PFSK-1 (cell line): ENCODE data around the gene XIRP2.

Experiments used
- POLR2AphosphoS5 ChIP-seq: IDR thresholded peaks from 2 replicates; pipeline ENCODE4 v1.6.1; 2012; ENCODE audit warnings: low read depth, mild to moderate bottlenecking, control low read depth, low read length, moderate library complexity
- SIN3A ChIP-seq: IDR thresholded peaks from 2 replicates; pipeline ENCODE4 v1.6.1; 2012; ENCODE audit warnings: mild to moderate bottlenecking, low read length, moderate library complexity, borderline replicate concordance; ENCODE audit not compliant: insufficient read depth
- TAF1 ChIP-seq: IDR thresholded peaks from 2 replicates; pipeline ENCODE4 v1.6.1; 2012; ENCODE audit warnings: low read length, control low read depth, borderline replicate concordance; ENCODE audit not compliant: insufficient read depth

GRCh38 chr2:167264380-167264779 is 376.1 kb downstream of the XIRP2 start:
- no peak for TF ChIP-seq POLR2AphosphoS5
- TF ChIP-seq SIN3A, result no peak
- no peak for TF ChIP-seq TAF1
